Breast epithelium (tissue), 4 donors: ENCODE results near the gene RAPH1. TPM values are rescaled to one million over a fixed set of nuclear protein-coding genes. Genes with fewer than 3 reads are reported as not detected.

Source experiments
- DNase-seq, 2 donors: peaks; one replicate each; pipeline ENCODE4 v3.0.0-alpha.2; 2019; ENCODE audit warnings: low spot score in 2 of 2
- H3K27ac ChIP-seq, 2 donors: fragments of 200-600 bp; sonication (generic) in 1 of 2; one replicate each; pipeline ENCODE4 v1.5.1; 2016 to 2019; ENCODE audit warnings: mild to moderate bottlenecking in 1 of 2
- H3K27me3 ChIP-seq, 2 donors: fragments of 200-600 bp; sonication (generic) in 1 of 2; one replicate each; pipeline versions ENCODE4 v1.5.1 to v1.6.0; 2017 to 2019; ENCODE audit warnings: control low read depth in 1 of 2, mild to moderate bottlenecking in 1 of 2
- H3K36me3 ChIP-seq: fragments of 200-600 bp; one replicate; pipeline ENCODE4 v1.5.1; 2019
- H3K4me1 ChIP-seq, 2 donors: fragments of 200-600 bp; sonication (generic); one replicate each; pipeline ENCODE4 v1.5.1; 2016 to 2019; ENCODE audit warnings: control low read depth in 1 of 2
- H3K4me3 ChIP-seq, 3 donors: fragments of 200-600 bp; sonication (generic); 1 replicate in 2 of 3; 2 replicates in 1 of 3; pipeline ENCODE4 v1.5.1; 2016 to 2019; ENCODE audit warnings: mild to moderate bottlenecking in 3 of 3, moderate library complexity in 2 of 3
- H3K9me3 ChIP-seq, 2 donors: fragments of 200-600 bp; sonication (generic) in 1 of 2; one replicate each; pipeline ENCODE4 v1.5.1; 2016 to 2019; ENCODE audit warnings: control low read depth in 1 of 2
- POLR2A ChIP-seq: fragments of 450-650 bp; IDR thresholded peaks from one replicate; pipeline ENCODE4 v1.6.1; 2016; ENCODE audit warnings: antibody characterized with exemption, mild to moderate bottlenecking, moderate library complexity
- POLR2AphosphoS5 ChIP-seq, 3 donors: sonication (generic); formaldehyde crosslinking; IDR thresholded peaks; one replicate each; pipeline ENCODE4 v1.6.1; 2017; ENCODE audit warnings: antibody characterized with exemption in 3 of 3
- intact Hi-C: fragments of 100-400 bp; cut with DNase I; formaldehyde crosslinking; loops from one replicate; pipeline ENCODE4 v1.15.1; 2023; ENCODE audit warnings: low total_unique reads
- total RNA-seq, 3 donors: library from RNA; depleted of rRNA; stranded (reverse); fragments of >200 nt; gene quantifications; one replicate each; pipeline ENCODE4 v1.1.0, GENCODE V29; 2016
- TF ChIP-seq, protein P1 (sequence below), 3 donors: fragments of 450-650 bp; IDR thresholded peaks; one replicate each; pipeline ENCODE4 v1.5.1; 2016 to 2017; ENCODE audit warnings: antibody characterized with exemption in 3 of 3, mild to moderate bottlenecking in 3 of 3, moderate library complexity in 3 of 3

The RAPH1 gene
- total RNA-seq, 3 donors from 2014 or later: 33.0 to 66.9 (median 62.3) TPM

DNA sequence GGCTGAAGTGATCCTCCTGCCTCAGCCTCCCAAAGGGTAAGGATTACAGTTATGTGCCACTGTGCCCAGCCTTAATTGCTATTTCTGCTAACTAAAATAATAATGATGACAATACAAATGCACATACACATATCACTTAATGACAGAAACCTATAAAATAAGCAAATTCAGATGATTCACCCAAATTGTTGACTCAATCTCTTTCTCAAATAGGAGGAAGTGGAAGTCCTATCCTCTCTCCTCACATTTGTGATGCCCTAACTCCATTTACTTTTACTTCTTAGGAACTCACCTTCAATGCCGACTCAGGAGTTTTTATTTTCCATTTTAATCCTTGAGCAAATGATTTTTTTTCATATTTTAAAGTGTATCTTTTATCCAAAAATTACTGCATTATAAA is 24.5 kb upstream of the RAPH1 start:
- intact Hi-C loops: no loop called here
- DNase-seq: no peak
- Histone ChIP-seq H3K9me3 (no peaks in the 10 kb centered on the region), H3K4me3 (no peak overlapping the region), H3K36me3 (no peaks in the 10 kb centered on the region), H3K27me3 (no peaks in the 10 kb centered on the region), H3K27ac (no peak overlapping the region), H3K4me1 (no peaks in the 10 kb centered on the region)
- no peak for TF ChIP-seq POLR2AphosphoS5 (IDR thresholded peaks at IDR 0.05)
- TF ChIP-seq, protein P1, sequence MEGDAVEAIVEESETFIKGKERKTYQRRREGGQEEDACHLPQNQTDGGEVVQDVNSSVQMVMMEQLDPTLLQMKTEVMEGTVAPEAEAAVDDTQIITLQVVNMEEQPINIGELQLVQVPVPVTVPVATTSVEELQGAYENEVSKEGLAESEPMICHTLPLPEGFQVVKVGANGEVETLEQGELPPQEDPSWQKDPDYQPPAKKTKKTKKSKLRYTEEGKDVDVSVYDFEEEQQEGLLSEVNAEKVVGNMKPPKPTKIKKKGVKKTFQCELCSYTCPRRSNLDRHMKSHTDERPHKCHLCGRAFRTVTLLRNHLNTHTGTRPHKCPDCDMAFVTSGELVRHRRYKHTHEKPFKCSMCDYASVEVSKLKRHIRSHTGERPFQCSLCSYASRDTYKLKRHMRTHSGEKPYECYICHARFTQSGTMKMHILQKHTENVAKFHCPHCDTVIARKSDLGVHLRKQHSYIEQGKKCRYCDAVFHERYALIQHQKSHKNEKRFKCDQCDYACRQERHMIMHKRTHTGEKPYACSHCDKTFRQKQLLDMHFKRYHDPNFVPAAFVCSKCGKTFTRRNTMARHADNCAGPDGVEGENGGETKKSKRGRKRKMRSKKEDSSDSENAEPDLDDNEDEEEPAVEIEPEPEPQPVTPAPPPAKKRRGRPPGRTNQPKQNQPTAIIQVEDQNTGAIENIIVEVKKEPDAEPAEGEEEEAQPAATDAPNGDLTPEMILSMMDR (IDR thresholded peaks at IDR 0.05): no peak
- TF ChIP-seq POLR2A: no peak

DNA sequence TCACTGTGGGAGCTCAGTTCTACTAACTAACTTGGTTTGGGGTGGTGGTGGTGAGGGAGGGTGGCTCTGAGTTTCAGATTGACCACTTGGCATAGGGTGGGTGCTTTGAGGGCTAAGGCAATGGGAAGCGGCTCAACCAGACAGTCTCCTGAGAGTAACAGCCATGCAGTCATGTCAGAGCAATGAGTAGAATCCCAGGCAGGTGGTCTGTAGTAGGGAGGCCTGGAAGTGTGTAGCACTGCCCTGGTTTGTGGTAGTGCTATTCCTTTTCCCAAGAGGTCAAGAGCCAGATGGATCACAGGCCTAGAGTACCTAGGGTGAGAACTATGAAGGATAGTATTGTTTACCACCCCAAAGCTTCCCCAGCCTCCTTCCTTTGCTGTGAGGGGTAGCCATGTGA is 18.7 kb upstream of the RAPH1 start:
- no peak for DNase-seq
- H3K9me3 ChIP-seq: no peaks in the 10 kb centered on the region
- intact Hi-C loops: no loop called here
- no peak overlapping the region for H3K27ac ChIP-seq
- H3K4me1 ChIP-seq: no peaks in the 10 kb centered on the region
- H3K4me3 ChIP-seq: no peak overlapping the region
- H3K36me3 ChIP-seq: no peaks in the 10 kb centered on the region
- no peak for TF ChIP-seq POLR2A
- no peak for TF ChIP-seq POLR2AphosphoS5 (IDR thresholded peaks at IDR 0.05)
- TF ChIP-seq, protein P1 (IDR thresholded peaks at IDR 0.05): no peak
- H3K27me3 ChIP-seq: no peaks in the 10 kb centered on the region

DNA sequence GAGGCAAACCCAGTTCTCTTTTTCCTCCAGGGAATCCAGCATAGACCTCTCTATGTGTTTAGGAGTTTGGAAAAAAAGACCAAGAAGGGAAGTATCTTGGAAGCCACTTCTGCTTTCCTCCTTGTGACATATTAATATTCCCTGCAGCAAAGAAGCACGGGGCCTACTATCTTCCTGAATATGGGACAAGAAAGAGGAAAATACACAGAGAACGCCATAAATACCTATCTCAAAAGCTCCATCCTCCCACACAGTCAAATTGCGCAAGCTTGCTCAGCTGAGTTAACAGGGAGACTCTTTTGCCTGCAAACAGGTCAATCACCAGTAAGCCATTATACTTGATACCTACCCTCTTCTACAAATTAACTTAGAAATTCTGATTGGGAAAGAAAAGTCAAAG is 16.7 kb upstream of the RAPH1 start:
- peak in 1 of 2 donors; percentile 28 for DNase-seq

DNA sequence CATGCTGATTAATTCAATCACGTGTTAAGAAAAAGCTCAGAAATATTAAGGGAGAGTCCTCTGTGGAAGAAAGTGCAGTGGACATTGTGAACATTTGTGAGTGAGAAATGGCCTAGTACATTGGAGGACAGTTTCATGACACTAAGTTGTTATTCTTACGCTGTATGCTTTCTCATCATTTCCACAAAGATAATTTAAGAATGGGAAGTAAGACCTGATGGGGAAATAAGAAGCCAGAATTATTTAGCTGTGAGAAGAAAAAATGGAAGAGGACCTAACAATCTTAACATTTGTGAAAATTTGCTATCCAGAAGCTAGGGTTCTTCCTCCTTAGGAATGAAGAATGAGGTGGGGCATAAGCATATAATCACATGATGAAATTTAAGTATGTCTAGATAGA is 15.2 kb upstream of the RAPH1 start:
- TF ChIP-seq, protein P1 (IDR thresholded peaks at IDR 0.05): no peak
- TF ChIP-seq POLR2AphosphoS5 (IDR thresholded peaks at IDR 0.05) (no peak), POLR2A (no peak)
- H3K4me3 ChIP-seq: no peak overlapping the region
- H3K4me1 ChIP-seq: no peaks in the 10 kb centered on the region
- intact Hi-C loops: no loop called here
- no peak for DNase-seq
- H3K27ac ChIP-seq: no peak overlapping the region
- H3K9me3 ChIP-seq: no peaks in the 10 kb centered on the region
- no peaks in the 10 kb centered on the region for H3K36me3 ChIP-seq
- no peaks in the 10 kb centered on the region for H3K27me3 ChIP-seq

More for the DNA sequence above, 16.7 kb upstream of the RAPH1 start:
- intact Hi-C loops: no loop called here
- Histone ChIP-seq H3K4me3 (no peak overlapping the region), H3K27ac (no peak overlapping the region), H3K9me3 (no peaks in the 10 kb centered on the region), H3K36me3 (no peaks in the 10 kb centered on the region), H3K4me1 (no peaks in the 10 kb centered on the region), H3K27me3 (no peaks in the 10 kb centered on the region)
- no peak for TF ChIP-seq POLR2A
- TF ChIP-seq, protein P1 (IDR thresholded peaks at IDR 0.05): no peak
- peak in 1 of 3 donors; percentile 27 for TF ChIP-seq POLR2AphosphoS5 (IDR thresholded peaks at IDR 0.05)

DNA sequence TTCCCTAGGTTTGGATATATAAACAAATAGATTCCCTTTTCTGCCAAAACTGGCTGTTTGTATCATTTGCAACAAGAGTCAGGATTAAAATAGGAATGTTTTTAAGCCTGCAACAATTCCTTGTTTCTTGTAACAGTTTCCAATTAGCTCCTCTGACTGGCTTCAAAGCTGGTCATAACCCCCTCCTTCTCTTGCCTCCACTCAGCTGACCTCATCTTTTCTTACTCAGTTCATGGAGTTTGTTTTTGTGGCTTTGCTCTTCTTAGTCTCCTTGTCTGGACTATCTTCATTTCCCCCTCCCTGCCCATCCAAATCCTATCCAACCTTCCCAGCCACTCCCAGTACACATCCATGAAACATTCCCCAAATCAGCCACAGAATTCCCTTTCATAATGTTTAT is 14.3 kb upstream of the RAPH1 start:
- Histone ChIP-seq H3K36me3 (no peaks in the 10 kb centered on the region), H3K4me1 (no peaks in the 10 kb centered on the region), H3K9me3 (no peaks in the 10 kb centered on the region), H3K27ac (peak overlapping the region in 1 of 2 donors; percentile 59), H3K4me3 (no peak overlapping the region), H3K27me3 (no peaks in the 10 kb centered on the region)
- TF ChIP-seq, protein P1 (IDR thresholded peaks at IDR 0.05): no peak
- TF ChIP-seq POLR2AphosphoS5 (IDR thresholded peaks at IDR 0.05): no peak
- no peak for TF ChIP-seq POLR2A
- intact Hi-C loops: no loop called here
- DNase-seq: no peak
